HUDEP-2 (cell line): ENCODE results near the gene HFE.
"Not testable (repeated sequence)": the region's sequence is repeated elsewhere in the genome, so short reads cannot be mapped to it uniquely, and the experiment has no call there.

Experiments used
- DNase-seq, 76 experiments: peaks; one replicate each; lab custom pipeline; 2025; ENCODE audit not compliant: unreplicated experiment in 76 of 76; lab: John Stamatoyannopoulos, UW

HFE gene

GRCh38 chr6:26058477-26059033, 28.7 kb upstream of the HFE start:
- not testable (repeated sequence) for DNase-seq

GRCh38 chr6:26059941-26060340, 27.3 kb upstream of the HFE start:
- no peak for DNase-seq

DNA sequence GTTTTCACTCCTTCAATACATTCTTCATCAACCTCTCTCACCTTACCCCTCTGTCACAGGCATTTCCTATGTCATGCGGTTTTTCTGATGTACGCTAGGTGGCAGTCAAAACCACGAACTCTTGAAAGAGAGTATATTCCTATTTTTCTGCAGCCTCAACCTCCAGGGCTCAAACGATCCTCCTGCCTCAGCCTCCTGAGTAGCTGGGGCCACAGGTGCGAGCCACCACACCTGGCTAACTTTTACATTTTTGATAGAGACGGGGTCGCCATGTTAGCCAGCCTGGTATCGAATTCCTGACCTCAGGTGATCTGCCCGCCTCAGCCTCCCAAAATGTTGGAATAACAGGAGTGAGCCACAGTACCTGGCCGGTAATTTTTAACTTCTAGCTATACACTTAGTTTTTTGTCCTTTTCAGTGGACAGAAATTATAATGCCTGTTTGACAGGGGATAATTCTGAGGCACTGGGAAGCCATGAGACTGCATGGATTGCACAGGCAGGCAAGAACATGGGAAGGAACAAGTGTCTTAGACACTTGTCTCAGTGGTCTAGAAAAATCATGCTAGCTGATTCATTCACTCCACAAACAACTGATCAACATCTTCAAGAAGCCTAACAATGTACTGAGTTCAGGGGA, 22.5 kb upstream of the HFE start:
- DNase-seq = peak in 26 of 76 experiments; percentile 20 to 72 (median 56)

GRCh38 chr6:26065952-26066380, 21.3 kb upstream of the HFE start:
- peak in 52 of 76 experiments; percentile 22 to 88 (median 66) for DNase-seq

- DNase-seq = no peak
Observed at GRCh38 chr6:26067367-26067766, 19.9 kb upstream of the HFE start.

- no peak for DNase-seq
Observed at GRCh38 chr6:26068036-26068435, 19.2 kb upstream of the HFE start.

GRCh38 chr6:26071135-26071534, 16.1 kb upstream of the HFE start:
- DNase-seq = peak in 31 of 76 experiments; percentile 13 to 57 (median 40)

DNA sequence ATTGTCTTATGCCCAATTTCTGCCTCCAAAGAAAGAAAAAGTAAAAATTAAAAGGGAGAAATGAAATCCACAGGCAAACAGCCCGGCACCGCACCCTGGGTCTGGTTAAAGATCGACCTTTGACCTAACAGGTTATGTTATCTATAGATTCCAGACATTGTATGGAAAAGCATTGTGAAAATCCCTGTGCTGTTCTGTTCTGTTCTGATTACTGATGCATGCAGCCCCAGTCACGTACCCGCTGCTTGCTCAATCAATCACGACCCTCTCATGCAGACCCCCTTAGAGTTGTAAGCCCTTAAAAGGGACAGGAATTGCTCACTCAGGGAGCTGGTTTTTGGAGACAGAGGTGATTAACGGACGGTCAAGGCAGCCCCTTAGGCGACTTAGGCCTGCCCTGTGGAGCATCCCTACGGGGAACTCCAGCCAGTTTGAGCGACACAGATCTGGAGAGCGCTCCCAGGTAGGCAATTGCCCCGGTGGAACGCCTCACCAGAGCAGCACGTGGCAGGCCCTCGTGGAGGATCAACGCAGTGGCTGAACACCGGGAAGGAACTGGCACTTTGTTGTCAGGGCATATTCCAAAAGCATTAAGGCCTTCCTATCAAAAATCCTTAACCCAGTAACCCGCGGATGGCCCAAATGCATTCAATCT, 12.0 kb upstream of the HFE start:
- no peak for DNase-seq

DNA sequence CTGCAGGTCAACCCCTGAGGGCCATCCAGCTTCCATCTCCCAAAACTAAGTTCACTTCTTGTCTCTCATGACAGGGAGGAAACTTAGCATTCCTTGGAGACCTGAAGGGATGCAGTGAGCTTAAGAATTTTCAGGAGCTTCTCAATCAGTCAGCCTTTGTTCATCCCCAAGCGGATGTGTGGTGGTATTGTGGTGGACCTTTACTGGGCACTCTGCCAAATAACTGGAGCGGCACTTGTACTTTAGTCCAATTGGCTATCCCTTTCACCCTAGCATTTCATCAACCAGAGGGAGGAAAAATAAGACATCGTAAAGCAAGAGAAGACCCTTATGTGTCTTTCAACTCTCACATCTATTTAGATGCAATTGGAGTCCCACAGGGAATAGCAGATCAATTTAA, 9.2 kb upstream of the HFE start:
- not testable (repeated sequence) for DNase-seq

GRCh38 chr6:26081096-26081495, 6.1 kb upstream of the HFE start:
- DNase-seq = not testable (repeated sequence)

- no peak for DNase-seq
Observed at GRCh38 chr6:26086211-26086610, 1.0 kb upstream of the HFE start.

GRCh38 chr6:26088344-26088743, 1.1 kb downstream of the HFE start:
- DNase-seq = no peak

- DNase-seq = no peak
Observed at GRCh38 chr6:26089272-26089671, 2.0 kb downstream of the HFE start.

GRCh38 chr6:26092443-26092842, 5.2 kb downstream of the HFE start:
- DNase-seq = no peak

DNA sequence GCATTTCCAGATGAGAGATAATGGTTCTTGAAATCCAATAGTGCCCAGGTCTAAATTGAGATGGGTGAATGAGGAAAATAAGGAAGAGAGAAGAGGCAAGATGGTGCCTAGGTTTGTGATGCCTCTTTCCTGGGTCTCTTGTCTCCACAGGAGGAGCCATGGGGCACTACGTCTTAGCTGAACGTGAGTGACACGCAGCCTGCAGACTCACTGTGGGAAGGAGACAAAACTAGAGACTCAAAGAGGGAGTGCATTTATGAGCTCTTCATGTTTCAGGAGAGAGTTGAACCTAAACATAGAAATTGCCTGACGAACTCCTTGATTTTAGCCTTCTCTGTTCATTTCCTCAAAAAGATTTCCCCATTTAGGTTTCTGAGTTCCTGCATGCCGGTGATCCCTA, 6.8 kb downstream of the HFE start:
- DNase-seq = no peak

DNA sequence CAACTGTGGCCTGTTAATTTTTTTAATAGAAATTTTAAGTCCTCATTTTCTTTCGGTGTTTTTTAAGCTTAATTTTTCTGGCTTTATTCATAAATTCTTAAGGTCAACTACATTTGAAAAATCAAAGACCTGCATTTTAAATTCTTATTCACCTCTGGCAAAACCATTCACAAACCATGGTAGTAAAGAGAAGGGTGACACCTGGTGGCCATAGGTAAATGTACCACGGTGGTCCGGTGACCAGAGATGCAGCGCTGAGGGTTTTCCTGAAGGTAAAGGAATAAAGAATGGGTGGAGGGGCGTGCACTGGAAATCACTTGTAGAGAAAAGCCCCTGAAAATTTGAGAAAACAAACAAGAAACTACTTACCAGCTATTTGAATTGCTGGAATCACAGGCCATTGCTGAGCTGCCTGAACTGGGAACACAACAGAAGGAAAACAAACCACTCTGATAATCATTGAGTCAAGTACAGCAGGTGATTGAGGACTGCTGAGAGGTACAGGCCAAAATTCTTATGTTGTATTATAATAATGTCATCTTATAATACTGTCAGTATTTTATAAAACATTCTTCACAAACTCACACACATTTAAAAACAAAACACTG, 10.1 kb downstream of the HFE start:
- DNase-seq = peak in 50 of 76 experiments; percentile 14 to 80 (median 53)

- peak in 1 of 76 experiments; percentile 54 for DNase-seq
Observed at GRCh38 chr6:26103141-26103769, 16.0 kb downstream of the HFE start.

- DNase-seq = peak in 73 of 76 experiments; percentile 89 to 100 (median 95)
Observed at GRCh38 chr6:26103770-26104456, 16.7 kb downstream of the HFE start.

DNA sequence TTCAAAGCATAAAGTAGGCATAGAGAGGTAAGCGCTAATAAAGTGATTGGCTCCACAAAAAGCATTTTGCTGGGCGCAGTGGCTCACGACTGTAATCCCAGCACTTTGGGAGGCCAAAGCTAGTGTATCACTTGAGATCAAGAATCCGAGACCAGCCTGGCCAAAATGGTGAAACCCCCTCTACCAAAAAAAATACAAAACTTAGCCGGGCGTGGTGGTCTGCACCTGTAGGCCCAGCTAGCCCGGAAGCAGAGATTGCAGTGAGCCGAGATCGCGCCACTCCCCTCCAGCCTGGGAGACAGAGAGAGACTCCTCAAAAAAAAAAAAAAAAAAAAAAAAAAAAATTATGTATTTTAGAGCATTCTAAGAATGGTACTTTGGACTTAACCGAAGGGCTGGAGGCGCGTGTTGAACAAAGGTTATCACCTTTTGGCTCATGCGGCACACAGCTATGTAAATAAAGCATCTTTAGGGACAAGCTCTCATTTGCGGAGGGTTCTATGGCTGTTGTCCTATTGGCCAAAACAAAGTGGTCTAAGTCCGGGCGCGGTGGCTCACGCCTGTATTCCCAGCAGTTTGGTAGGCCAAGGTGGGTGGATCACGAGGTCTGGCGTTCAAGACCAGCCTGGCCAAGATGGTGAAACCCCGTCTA, 17.4 kb downstream of the HFE start:
- peak in 25 of 76 experiments; percentile 38 to 79 (median 56) for DNase-seq

GRCh38 chr6:26105109-26105730, 18.0 kb downstream of the HFE start:
- no peak for DNase-seq
